ENCODE results near the gene GSG1L2. TPM values are rescaled to one million over a fixed set of nuclear protein-coding genes. Genes with fewer than 3 reads are reported as not detected.

Gene GSG1L2
- total and polyA plus RNA-seq, 2 donors (not counting 1 experiment from before 2014, with no cell fraction given): not detected

GRCh38 chr17:9862220-9862619 is 40.3 kb upstream of the GSG1L2 start:
- intact Hi-C loops (cut with micrococcal nuclease): no loop called here
- WGBS (ENCODE audit: insufficient coverage): no CpG with 5 or more reads among the region's 1 CpG
- peaks cover 4% of the 10 kb centered on the region for H3K27me3 Mint-ChIP-seq
- no peak overlapping the region for H3K27ac Mint-ChIP-seq
- Histone ChIP-seq H3K27ac (ENCODE audit: low read length in 2 of 2) (no peak overlapping the region), H3K79me2 (ENCODE audit: control insufficient read depth, insufficient read depth, low read length) (no peaks in the 10 kb centered on the region), H3K36me3 (replicated peaks in 1 of 2; ENCODE audit: control extremely low read depth in 1 of 2, control insufficient read depth in 1 of 2, extremely low read depth in 1 of 2, insufficient read depth in 2 of 2, low read length in 1 of 2) (no peaks in the 10 kb centered on the region), H3K9ac (ENCODE audit: low read length) (no peak overlapping the region), H3K4me2 (replicated peaks; ENCODE audit: low read depth, low read length, poor library complexity, severe bottlenecking) (no peak overlapping the region), H4K20me1 (ENCODE audit: control insufficient read depth, insufficient read depth, low read length, poor library complexity, severe bottlenecking) (no peaks in the 10 kb centered on the region), H2AFZ (ENCODE audit: insufficient read depth, low read depth, low read length, poor library complexity, severe bottlenecking) (no peak overlapping the region), H3K4me1 (ENCODE audit: control insufficient read depth in 2 of 2, insufficient read depth in 2 of 2, low read length in 2 of 2) (no peaks in the 10 kb centered on the region), H3K4me3 (ENCODE audit: control extremely low read depth in 1 of 5, extremely low read depth in 1 of 5, insufficient read depth in 1 of 5, low read depth in 2 of 5, low read length in 4 of 5) (no peak overlapping the region), H3K9me3 (ENCODE audit: control extremely low read depth in 1 of 3, control insufficient read depth in 2 of 3, insufficient read depth in 1 of 3, low read length in 2 of 3) (peaks cover 0 to 29% (median 0%) of the 10 kb centered on the region in 3 donors), H3K27me3 (replicated peaks in 1 of 4; ENCODE audit: control extremely low read depth in 1 of 4, control insufficient read depth in 3 of 4, insufficient read depth in 4 of 4, low read length in 3 of 4) (peaks cover 0 to 9% (median 0%) of the 10 kb centered on the region in 4 experiments)
- TF ChIP-seq EZH2 (IDR thresholded peaks at IDR 0.05; ENCODE audit: borderline replicate concordance, insufficient read depth, low read depth, low read length, poor library complexity, severe bottlenecking): no peak
- TF ChIP-seq CTCF (IDR thresholded peaks at IDR 0.05): no peak
- peaks cover 4% of the 10 kb centered on the region for H3K9me3 Mint-ChIP-seq (ENCODE audit: insufficient read depth)
- H3K4me3 Mint-ChIP-seq: no peak overlapping the region
- POLR2A ChIA-PET: no interaction called here
- CTCF ChIA-PET: no interaction called here
- H3K4me1 Mint-ChIP-seq: no peaks in the 10 kb centered on the region
- ATAC-seq (ENCODE audit: low read depth) (no peak), DNase-seq (no peak)

- CTCF ChIA-PET: no interaction called here
- no peak for ATAC-seq (ENCODE audit: low read depth)
- no peak overlapping the region for H3K27ac Mint-ChIP-seq
Measured at GRCh38 chr17:9860851-9861250, 39.0 kb upstream of the GSG1L2 start.

More at GRCh38 chr17:9860851-9861250, 39.0 kb upstream of the GSG1L2 start:
- H3K9me3 Mint-ChIP-seq (ENCODE audit: insufficient read depth): peaks cover 4% of the 10 kb centered on the region
- no peak overlapping the region for H2AFZ ChIP-seq (ENCODE audit: insufficient read depth, low read depth, low read length, poor library complexity, severe bottlenecking)
- peaks cover 0 to 9% (median 0%) of the 10 kb centered on the region in 4 experiments for H3K27me3 ChIP-seq (replicated peaks in 1 of 4; ENCODE audit: control extremely low read depth in 1 of 4, control insufficient read depth in 3 of 4, insufficient read depth in 4 of 4, low read length in 3 of 4)
- no peaks in the 10 kb centered on the region for H3K4me1 ChIP-seq (ENCODE audit: control insufficient read depth in 2 of 2, insufficient read depth in 2 of 2, low read length in 2 of 2)
- no peaks in the 10 kb centered on the region for H3K36me3 ChIP-seq (replicated peaks in 1 of 2; ENCODE audit: control extremely low read depth in 1 of 2, control insufficient read depth in 1 of 2, extremely low read depth in 1 of 2, insufficient read depth in 2 of 2, low read length in 1 of 2)
- H3K4me3 Mint-ChIP-seq: no peak overlapping the region
- no peak overlapping the region for H3K27ac ChIP-seq (ENCODE audit: low read length in 2 of 2)
- no peak for DNase-seq
- H4K20me1 ChIP-seq (ENCODE audit: control insufficient read depth, insufficient read depth, low read length, poor library complexity, severe bottlenecking): no peaks in the 10 kb centered on the region
- H3K27me3 Mint-ChIP-seq: peaks cover 4% of the 10 kb centered on the region
- no peak for TF ChIP-seq EZH2 (IDR thresholded peaks at IDR 0.05; ENCODE audit: borderline replicate concordance, insufficient read depth, low read depth, low read length, poor library complexity, severe bottlenecking)
- no CpG with 5 or more reads among the region's 7 CpGs for WGBS (ENCODE audit: insufficient coverage)
- H3K9ac ChIP-seq (ENCODE audit: low read length): no peak overlapping the region
- POLR2A ChIA-PET: no interaction called here
- intact Hi-C loops (cut with micrococcal nuclease): no loop called here
- no peaks in the 10 kb centered on the region for H3K4me1 Mint-ChIP-seq
- H3K9me3 ChIP-seq (ENCODE audit: control extremely low read depth in 1 of 3, control insufficient read depth in 2 of 3, insufficient read depth in 1 of 3, low read length in 2 of 3): peaks cover 0 to 29% (median 0%) of the 10 kb centered on the region in 3 donors
- H3K79me2 ChIP-seq (ENCODE audit: control insufficient read depth, insufficient read depth, low read length): no peaks in the 10 kb centered on the region
- H3K4me2 ChIP-seq (replicated peaks; ENCODE audit: low read depth, low read length, poor library complexity, severe bottlenecking): no peak overlapping the region
- no peak overlapping the region for H3K4me3 ChIP-seq (ENCODE audit: control extremely low read depth in 1 of 5, extremely low read depth in 1 of 5, insufficient read depth in 1 of 5, low read depth in 2 of 5, low read length in 4 of 5)
